Midbrain (tissue), 1 donor: ENCODE data around the gene ORM2.

Experiments used
- DNase-seq: peaks from one replicate; lab custom pipeline; 2025; lab: John Stamatoyannopoulos, UW

The ORM2 gene

GRCh38 chr9:114294664-114295063, 35.0 kb upstream of the ORM2 start:
- no peak for DNase-seq

- DNase-seq, result no peak
Measured at GRCh38 chr9:114296338-114296737, 33.3 kb upstream of the ORM2 start.

GRCh38 chr9:114299286-114300152, 30.1 kb upstream of the ORM2 start:
- no peak for DNase-seq

GRCh38 chr9:114300153-114300845, 29.4 kb upstream of the ORM2 start:
- no peak for DNase-seq

- DNase-seq, result no peak
Measured at GRCh38 chr9:114300846-114301797, 28.5 kb upstream of the ORM2 start.

- no peak for DNase-seq
Measured at GRCh38 chr9:114301798-114302565, 27.7 kb upstream of the ORM2 start.

GRCh38 chr9:114302727-114303126, 26.9 kb upstream of the ORM2 start:
- DNase-seq, result no peak

GRCh38 chr9:114303571-114303970, 26.1 kb upstream of the ORM2 start:
- DNase-seq, result no peak

- DNase-seq, result no peak
Measured at GRCh38 chr9:114303977-114304376, 25.7 kb upstream of the ORM2 start.

GRCh38 chr9:114304416-114305188, 25.1 kb upstream of the ORM2 start:
- no peak for DNase-seq

GRCh38 chr9:114307899-114308267, 21.8 kb upstream of the ORM2 start:
- no peak for DNase-seq

- DNase-seq, result no peak
Measured at GRCh38 chr9:114308361-114308950, 21.2 kb upstream of the ORM2 start.

GRCh38 chr9:114309096-114309495, 20.6 kb upstream of the ORM2 start:
- DNase-seq, result no peak

GRCh38 chr9:114310471-114311450, 18.9 kb upstream of the ORM2 start:
- DNase-seq, result no peak

GRCh38 chr9:114311571-114312512, 17.8 kb upstream of the ORM2 start:
- no peak for DNase-seq

- DNase-seq, result no peak
Measured at GRCh38 chr9:114312513-114312875, 17.2 kb upstream of the ORM2 start.

- DNase-seq, result no peak
Measured at GRCh38 chr9:114313186-114313585, 16.5 kb upstream of the ORM2 start.

GRCh38 chr9:114314256-114314867, 15.3 kb upstream of the ORM2 start:
- DNase-seq, result no peak
